Measurements from ENCODE around the gene ZIC3. TPM values are rescaled to one million over a fixed set of nuclear protein-coding genes. Genes with fewer than 3 reads are reported as not detected.
"Not testable (repeated sequence)": the region's sequence is repeated elsewhere in the genome, so short reads cannot be mapped to it uniquely, and the experiment has no call there.

ZIC3 gene
- not detected for total RNA-seq

DNA sequence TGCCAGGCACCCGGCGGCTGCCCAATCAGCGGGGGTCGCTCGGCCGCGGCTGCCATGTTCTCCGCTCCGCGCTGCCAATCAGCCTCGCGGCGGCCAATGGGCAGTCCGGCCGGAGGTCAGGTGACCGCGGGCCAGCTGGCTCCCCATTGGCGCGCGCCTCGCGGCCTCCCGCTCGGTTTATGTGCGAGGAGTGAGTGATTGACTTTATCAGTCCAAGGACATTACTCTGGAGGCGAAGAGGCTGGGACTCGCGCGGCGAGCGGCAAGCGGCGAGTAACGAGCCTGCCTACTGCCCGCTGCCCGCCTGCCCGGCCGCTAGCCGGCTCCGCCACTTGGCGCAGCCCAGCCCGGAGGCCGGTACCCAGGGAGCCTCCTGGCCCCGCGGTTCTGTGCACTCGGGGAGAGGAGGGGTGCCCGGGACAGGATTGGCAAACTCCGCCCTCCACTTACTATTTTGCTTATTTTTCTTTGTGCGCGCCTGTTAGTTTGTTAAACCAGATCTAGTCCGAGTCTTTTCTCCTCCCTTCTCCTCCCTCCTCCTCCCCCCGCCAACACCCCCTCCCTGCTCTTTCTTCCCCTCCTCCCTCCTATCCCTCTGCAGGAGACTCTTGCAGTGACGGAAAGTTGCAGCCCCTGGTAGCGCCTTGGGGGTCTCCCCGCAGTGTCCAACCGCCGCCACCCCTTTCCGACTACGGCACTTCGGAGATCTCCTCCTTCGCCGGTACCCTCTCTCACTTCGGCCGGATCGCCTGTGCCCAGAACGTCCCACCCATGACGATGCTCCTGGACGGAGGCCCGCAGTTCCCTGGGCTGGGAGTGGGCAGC is at the start of gene ZIC3:
TSS of gene ZIC3 (plus strand) at position 207 of the 825 bp plus-strand sequence. CDS start at position 772, 565 bp downstream.
- Mint-ChIP-seq H3K27me3 (peaks cover 69% of the 10 kb centered on the region), H3K27ac (peak within 1 kb of the TSS; percentile 71), H3K36me3 (peaks cover 6% of the 10 kb centered on the region), H3K9me3 (ENCODE audit: low read depth) (no peaks in the 10 kb centered on the region), H3K4me3 (peak within 1 kb of the TSS; percentile 39), H3K4me1 (peaks cover 4% of the 10 kb centered on the region)
- CTCF ChIA-PET: no interaction called here
- ATAC-seq (no peak), DNase-seq (no peak)

DNA sequence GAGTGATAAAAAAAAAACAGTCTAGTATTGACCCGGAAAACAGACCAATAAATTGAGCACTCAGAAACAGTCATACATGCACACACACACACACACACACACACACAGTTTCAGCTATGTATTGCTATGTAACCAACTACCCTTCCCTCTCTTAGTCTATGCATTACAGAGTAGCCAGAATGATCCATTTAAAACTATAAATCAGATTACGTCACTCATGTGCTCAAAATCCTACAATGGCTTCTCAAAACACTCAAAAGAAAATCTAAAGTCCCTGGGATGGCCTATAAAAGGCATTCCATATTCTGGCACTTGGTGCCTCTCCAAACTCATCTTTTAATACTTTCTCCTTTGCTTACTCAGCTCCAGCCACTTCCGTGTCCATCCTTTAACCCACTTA is 46.5 kb upstream of the ZIC3 start:
- CTCF ChIA-PET: no interaction called here

DNA sequence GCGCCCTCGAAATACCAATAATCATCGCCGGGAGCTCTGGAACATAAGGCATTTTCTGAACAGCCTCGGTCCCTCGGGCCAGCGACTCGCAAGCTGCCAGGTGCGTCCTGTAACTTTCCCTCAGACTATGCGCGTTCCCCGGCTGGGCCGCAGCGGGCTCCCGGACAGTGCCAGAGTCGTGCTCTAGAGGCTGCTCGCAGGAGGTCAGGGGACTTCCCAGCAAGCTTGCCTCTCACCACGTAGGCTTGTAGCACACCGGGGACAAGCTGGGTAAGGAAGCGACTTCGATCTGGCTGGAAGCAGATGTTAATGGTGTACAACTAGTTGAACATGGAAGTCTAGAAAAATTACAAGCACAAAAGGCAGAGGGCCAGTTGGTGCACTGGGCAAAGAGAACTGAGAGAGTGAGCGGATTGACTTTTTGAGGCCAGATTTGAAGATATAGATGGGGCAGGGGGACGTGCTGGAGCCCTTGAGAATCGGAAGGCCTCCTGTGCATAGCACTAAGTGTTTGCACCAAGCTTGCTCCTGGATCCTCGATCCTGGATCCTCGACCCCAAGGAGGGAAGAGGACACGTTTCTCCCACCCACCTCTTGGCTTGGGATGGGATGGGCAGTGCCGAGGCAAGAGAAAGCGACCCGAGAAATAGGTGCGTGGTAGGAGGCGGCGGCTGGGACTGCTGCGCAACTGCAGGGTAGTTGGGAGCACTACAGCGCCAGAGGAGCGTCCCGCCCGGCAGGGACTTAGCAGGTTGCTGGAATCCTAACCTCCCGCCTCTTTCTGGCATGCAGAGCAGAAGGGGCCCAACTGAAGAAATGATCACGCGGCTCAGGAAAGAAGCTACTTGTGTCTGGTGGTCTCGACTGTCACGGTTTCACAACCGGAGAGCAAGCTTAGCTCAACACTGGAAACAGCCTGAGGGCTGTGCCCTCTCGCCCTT is 19.9 kb upstream of the ZIC3 start:
- H3K4me3 Mint-ChIP-seq: no peak overlapping the region
- peaks cover 49% of the 10 kb centered on the region for H3K27me3 Mint-ChIP-seq
- H3K36me3 Mint-ChIP-seq: no peaks in the 10 kb centered on the region
- ATAC-seq (no peak), DNase-seq (no peak)
- CTCF ChIA-PET: no interaction called here
- no peaks in the 10 kb centered on the region for H3K4me1 Mint-ChIP-seq
- H3K9me3 Mint-ChIP-seq (ENCODE audit: low read depth): no peaks in the 10 kb centered on the region
- H3K27ac Mint-ChIP-seq: no peak overlapping the region

More for the DNA sequence above, 46.5 kb upstream of the ZIC3 start:
- H3K4me1 Mint-ChIP-seq: no peaks in the 10 kb centered on the region
- H3K27me3 Mint-ChIP-seq: no peaks in the 10 kb centered on the region
- ATAC-seq: no peak
- no peaks in the 10 kb centered on the region for H3K36me3 Mint-ChIP-seq
- no peak for DNase-seq
- H3K9me3 Mint-ChIP-seq (ENCODE audit: low read depth): no peaks in the 10 kb centered on the region
- no peak overlapping the region for H3K27ac Mint-ChIP-seq
- H3K4me3 Mint-ChIP-seq: no peak overlapping the region

DNA sequence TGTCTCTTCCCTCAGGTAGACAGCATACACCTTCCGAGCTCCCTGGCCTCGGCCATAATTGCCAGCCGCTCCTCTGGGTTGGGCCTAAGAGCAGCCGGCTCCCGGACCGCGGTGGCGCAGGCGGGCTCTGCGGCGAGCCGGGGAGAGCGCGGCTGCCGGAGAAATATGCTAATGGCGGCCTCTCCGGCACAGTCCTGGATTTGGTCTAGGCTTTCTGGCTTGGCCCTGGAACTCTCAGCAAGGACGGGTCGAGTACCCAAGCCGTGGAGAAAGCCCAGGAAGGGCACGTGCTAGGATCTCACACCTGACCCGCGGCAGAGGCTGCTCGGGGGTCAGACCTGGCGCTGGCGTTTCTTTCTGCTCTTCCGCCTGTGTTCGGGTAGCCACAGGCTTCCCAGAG is 18.6 kb upstream of the ZIC3 start:
- H3K4me3 Mint-ChIP-seq: no peak overlapping the region
- no peaks in the 10 kb centered on the region for H3K4me1 Mint-ChIP-seq
- CTCF ChIA-PET: no interaction called here
- peaks cover 56% of the 10 kb centered on the region for H3K27me3 Mint-ChIP-seq
- no peak for ATAC-seq
- DNase-seq: no peak
- no peaks in the 10 kb centered on the region for H3K9me3 Mint-ChIP-seq (ENCODE audit: low read depth)
- H3K27ac Mint-ChIP-seq: no peak overlapping the region
- H3K36me3 Mint-ChIP-seq: no peaks in the 10 kb centered on the region

DNA sequence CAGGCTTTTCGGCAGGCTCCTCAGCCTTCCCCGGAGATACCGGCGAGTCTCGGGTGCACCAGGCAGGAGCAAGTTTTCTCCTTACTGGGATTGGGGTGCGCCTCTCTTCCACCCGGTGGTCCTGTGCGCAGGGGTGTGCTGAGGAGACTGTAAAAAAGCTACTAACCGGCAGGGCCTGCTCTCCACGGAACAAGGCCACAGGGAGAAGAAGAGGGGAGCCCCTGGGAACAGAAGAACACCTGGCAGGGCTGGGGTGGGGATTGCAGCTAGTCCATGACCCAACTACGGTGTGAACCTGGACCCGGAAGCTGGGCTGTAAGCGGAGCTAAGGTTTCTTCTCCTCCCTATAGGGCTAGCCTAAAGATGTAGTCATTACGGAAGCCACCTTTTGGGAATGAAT is 17.7 kb upstream of the ZIC3 start:
- Mint-ChIP-seq H3K4me3 (no peak overlapping the region), H3K9me3 (ENCODE audit: low read depth) (no peaks in the 10 kb centered on the region), H3K27me3 (peaks cover 56% of the 10 kb centered on the region), H3K27ac (no peak overlapping the region), H3K4me1 (no peaks in the 10 kb centered on the region), H3K36me3 (no peaks in the 10 kb centered on the region)
- CTCF ChIA-PET: no interaction called here
- ATAC-seq (no peak), DNase-seq (no peak)

DNA sequence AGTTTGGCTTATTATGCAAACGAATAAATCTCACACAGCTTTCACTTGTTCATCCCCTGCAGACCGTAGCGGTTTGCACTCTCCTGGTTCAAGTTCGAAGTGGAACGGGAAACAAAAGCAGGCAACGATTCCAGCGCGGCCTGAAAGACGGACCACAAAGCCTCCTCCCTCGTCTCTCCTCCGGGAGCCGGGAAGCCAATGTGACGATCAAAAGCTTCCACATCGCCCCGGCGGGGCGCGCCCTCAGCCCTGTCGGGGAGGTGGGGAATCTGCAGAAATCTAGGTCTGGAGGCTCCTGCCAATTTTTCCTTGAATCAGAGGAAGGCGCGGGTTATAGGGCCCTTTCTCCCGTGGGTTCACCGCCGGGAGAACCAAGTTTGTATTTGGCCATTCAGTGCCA is 16.9 kb upstream of the ZIC3 start:
- Mint-ChIP-seq H3K36me3 (no peaks in the 10 kb centered on the region), H3K4me3 (no peak overlapping the region), H3K9me3 (ENCODE audit: low read depth) (no peaks in the 10 kb centered on the region), H3K27ac (no peak overlapping the region), H3K4me1 (no peaks in the 10 kb centered on the region), H3K27me3 (peaks cover 56% of the 10 kb centered on the region)
- ATAC-seq (no peak), DNase-seq (no peak)
- CTCF ChIA-PET: no interaction called here

DNA sequence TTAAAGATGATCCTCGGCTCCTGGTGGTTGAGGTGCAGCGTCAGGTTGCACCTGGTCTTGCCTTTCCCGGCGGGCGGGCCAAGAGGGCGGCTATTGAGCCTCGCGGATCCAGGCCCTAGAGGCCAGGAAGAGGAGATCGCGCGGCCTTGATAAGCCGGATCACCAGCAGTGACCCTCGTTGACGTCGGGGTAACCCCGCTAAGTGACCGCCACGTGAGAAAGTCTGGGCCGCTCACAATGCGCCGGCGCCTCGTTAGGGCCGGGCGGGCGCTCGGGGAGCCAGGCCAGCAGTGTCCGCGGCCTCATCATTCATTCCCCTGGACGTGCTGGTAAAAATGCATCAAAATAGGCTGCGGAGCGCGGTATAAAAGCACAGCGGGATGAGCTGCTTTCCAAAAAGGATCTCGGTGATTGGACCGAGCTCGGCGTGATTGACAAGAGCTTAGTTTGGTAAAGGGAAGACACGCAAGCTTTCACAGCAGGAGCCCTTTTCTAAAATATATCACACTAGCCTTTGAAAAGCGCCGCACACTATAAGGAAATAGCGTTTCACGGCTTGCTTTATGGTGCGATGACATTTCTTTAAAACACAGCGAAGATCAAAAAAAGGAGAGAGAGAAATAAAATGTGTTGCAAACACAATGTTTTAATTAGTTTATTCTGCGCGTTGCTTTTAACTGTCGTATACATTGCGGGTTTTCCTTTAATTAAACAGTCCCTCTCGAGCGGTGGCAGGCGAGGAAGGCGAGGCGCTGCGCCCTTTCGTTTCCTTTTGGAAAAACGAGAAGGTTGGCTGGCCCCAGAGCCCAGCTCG is 15.9 kb upstream of the ZIC3 start:
- CTCF ChIA-PET: no interaction called here
- no peaks in the 10 kb centered on the region for H3K4me1 Mint-ChIP-seq
- H3K27me3 Mint-ChIP-seq: peaks cover 50% of the 10 kb centered on the region
- DNase-seq (no peak), ATAC-seq (no peak)
- no peaks in the 10 kb centered on the region for H3K9me3 Mint-ChIP-seq (ENCODE audit: low read depth)
- no peak overlapping the region for H3K4me3 Mint-ChIP-seq
- no peak overlapping the region for H3K27ac Mint-ChIP-seq
- no peaks in the 10 kb centered on the region for H3K36me3 Mint-ChIP-seq

DNA sequence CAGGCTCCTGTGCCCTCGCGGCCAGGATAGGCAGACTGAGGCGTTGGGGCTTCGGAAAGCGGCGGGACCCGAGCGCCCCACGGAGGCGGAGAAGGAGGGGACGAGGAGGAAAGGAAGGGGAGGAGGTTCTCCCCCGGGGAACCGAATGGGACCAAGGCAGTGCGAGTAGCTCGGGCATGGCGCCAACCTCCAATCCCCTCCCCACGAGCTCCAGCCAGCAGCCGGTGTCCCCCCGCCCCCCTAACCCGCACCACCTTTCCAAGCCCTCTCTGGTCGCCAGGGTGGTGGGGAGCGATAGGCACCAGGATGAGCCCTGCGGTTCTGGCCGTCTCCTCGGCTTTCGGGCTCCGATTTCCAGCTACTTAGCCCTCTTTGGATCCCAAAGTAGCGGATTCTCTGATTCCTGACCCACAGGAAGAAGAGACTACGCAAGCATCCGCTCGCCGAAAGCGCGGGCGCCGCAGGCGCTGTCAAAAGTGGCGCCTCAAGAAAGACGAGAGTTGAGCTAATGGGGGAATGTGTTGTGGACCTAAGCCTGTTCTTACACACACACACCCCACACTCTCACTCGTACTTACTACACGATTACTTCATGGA is 15.2 kb upstream of the ZIC3 start:
- Mint-ChIP-seq H3K9me3 (ENCODE audit: low read depth) (no peaks in the 10 kb centered on the region), H3K4me3 (no peak overlapping the region), H3K36me3 (no peaks in the 10 kb centered on the region), H3K27ac (no peak overlapping the region), H3K27me3 (peaks cover 44% of the 10 kb centered on the region), H3K4me1 (no peaks in the 10 kb centered on the region)
- DNase-seq: no peak
- no peak for ATAC-seq
- CTCF ChIA-PET: no interaction called here

DNA sequence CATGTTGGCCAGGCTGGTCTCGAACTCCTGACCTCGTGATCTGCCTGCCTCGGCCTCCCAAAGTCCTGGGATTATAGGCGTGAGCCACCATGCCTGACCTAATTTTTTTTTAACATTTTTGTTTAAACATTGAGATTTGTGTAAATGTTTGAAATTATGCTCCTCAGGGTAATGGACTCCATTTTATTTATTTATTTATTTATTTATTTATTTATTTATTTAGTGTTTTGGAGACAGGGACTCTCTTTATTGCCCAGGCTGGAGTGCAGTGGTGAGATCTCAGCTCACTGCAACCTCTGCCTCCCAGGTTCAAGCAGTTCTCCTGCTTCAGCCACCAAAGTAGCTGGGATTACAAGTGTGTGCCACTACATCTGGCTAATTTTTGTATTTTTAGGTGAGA is 13.8 kb upstream of the ZIC3 start:
- DNase-seq; H3K4me1 Mint-ChIP-seq; H3K9me3 Mint-ChIP-seq (ENCODE audit: low read depth); H3K4me3 Mint-ChIP-seq; H3K36me3 Mint-ChIP-seq; ATAC-seq; H3K27ac Mint-ChIP-seq; CTCF ChIA-PET: not testable (repeated sequence)
- peaks cover 31% of the 10 kb centered on the region for H3K27me3 Mint-ChIP-seq

DNA sequence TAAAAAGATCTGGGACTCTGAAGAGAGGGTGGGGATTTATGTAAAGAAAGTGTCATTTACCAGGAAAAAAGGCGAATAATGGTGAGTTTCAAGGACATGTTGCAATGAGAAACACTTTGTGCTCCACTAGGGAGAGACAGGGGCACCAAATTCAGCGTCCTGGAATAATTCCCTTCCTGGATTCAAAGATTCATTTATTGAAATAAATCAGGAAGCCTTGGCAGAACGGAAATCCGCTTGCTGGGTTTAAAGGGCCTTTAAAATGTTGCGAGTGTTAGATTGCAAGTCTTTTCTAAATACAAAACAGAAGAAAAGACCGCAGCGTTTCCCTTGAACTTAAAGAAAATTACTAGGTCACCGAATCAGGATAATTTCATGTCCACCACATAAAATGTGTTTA is 3.8 kb upstream of the ZIC3 start:
- Mint-ChIP-seq H3K9me3 (ENCODE audit: low read depth) (no peaks in the 10 kb centered on the region), H3K36me3 (peaks cover 4% of the 10 kb centered on the region), H3K27ac (no peak overlapping the region), H3K4me1 (peaks cover 4% of the 10 kb centered on the region), H3K27me3 (peaks cover 36% of the 10 kb centered on the region), H3K4me3 (no peak overlapping the region)
- no peak for DNase-seq
- CTCF ChIA-PET: no interaction called here
- ATAC-seq: no peak

DNA sequence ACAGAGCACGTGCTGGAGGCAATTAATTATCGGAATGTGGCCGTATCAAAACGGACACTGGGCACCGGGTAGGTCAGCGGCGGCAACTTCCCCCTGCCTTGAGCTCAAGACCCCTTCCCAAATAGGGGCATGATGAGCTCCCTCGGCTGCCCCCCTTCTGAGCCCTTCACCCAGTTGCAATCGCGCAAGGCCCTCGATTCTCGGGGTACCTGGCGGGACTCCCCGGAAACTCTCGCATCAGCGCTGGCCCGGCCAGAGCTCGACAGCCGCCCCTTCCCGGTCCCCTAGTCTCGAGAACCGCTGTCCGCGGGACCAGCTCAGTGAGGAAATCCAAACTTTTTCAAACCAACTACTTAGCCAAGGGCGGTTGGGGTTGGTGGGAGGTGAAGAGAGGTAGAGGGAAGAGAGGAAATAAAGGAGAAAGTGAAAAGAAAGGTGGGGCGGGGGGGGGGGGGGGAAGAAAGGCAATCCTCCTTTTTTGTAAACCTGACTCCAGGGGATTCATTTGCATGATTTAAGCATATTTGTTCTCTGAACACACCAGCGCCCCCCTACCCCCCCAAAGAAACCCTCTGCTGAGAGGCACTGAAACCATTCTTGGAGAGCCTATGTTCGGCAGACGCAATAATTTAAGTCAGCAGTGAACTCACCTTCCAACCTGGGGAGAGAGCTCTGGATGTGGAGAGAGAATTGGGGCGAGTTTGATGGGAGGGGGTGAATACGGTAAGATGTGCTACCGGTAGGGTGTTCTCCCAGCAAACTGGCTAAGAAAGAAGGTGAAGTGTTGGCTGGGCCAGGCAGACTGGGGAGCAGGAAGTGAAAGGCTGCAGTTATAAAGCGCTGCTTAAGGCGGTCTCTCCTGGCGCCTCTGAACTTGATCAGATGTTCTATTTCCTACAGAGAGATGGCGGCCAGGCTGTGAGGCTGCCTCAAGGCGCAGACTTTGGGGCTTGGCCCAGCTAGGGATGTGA is 2.0 kb upstream of the ZIC3 start:
- ATAC-seq (no peak), DNase-seq (no peak)
- peaks cover 6% of the 10 kb centered on the region for H3K36me3 Mint-ChIP-seq
- H3K4me3 Mint-ChIP-seq: no peak overlapping the region
- H3K27ac Mint-ChIP-seq: no peak overlapping the region
- H3K4me1 Mint-ChIP-seq: peaks cover 4% of the 10 kb centered on the region
- no peaks in the 10 kb centered on the region for H3K9me3 Mint-ChIP-seq (ENCODE audit: low read depth)
- CTCF ChIA-PET: no interaction called here
- peaks cover 52% of the 10 kb centered on the region for H3K27me3 Mint-ChIP-seq

DNA sequence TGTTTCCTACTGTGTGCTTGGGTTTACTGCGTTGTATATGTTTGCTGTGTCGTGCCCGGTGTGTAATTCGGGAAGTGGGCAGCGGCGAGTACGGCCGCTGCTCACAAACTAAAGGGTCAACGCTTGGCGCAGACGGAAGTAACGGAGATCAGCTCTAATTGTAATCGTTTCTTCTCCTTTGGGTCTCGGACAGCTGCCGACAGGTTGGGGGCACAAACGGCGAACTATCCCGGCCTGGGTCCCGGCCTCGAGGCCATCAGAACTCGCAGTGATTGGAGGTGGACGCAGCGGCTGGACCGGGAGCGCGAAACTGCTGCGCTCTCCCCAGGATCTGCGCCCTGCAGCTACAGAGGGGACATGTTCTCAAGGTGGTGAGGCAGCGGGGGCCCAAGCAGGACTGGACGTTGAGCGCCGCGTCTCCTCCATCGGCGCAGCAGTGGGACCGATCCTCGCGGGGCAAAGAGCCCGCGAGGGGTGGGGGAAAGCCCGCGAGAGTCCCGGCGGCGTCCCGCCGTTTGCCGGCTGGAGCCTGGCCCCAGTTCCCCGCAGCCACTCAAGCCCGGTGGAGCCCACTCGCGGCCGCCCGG is 516 bp upstream of the ZIC3 start:
- H3K36me3 Mint-ChIP-seq: peaks cover 6% of the 10 kb centered on the region
- no peak for DNase-seq
- no peak for ATAC-seq
- H3K27me3 Mint-ChIP-seq: peaks cover 64% of the 10 kb centered on the region
- H3K4me1 Mint-ChIP-seq: peaks cover 4% of the 10 kb centered on the region
- CTCF ChIA-PET: no interaction called here
- no peaks in the 10 kb centered on the region for H3K9me3 Mint-ChIP-seq (ENCODE audit: low read depth)
- H3K4me3 Mint-ChIP-seq: peak overlapping the region; percentile 39
- H3K27ac Mint-ChIP-seq: peak overlapping the region; percentile 71
